ENCODE data around the gene SULT2A1.
"Not testable (repeated sequence)": the region's sequence is repeated elsewhere in the genome, so short reads cannot be mapped to it uniquely, and the experiment has no call there.

Gene SULT2A1, protein sequence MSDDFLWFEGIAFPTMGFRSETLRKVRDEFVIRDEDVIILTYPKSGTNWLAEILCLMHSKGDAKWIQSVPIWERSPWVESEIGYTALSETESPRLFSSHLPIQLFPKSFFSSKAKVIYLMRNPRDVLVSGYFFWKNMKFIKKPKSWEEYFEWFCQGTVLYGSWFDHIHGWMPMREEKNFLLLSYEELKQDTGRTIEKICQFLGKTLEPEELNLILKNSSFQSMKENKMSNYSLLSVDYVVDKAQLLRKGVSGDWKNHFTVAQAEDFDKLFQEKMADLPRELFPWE

GRCh38 chr19:47886010-47886559, at the start of gene SULT2A1:
TSS of gene SULT2A1 (minus strand) at chr19:47886315. CDS start at chr19:47886257, 58 bp downstream.
- no peak for DNase-seq (ENCODE audit: low read depth in 2 of 2)

- DNase-seq (ENCODE audit: low read depth in 2 of 2), result not testable (repeated sequence)
Measured at GRCh38 chr19:47928581-47928980, 42.5 kb upstream of the SULT2A1 start.

GRCh38 chr19:47920107-47920506, 34.0 kb upstream of the SULT2A1 start:
- not testable (repeated sequence) for DNase-seq (ENCODE audit: low read depth in 2 of 2)

DNA sequence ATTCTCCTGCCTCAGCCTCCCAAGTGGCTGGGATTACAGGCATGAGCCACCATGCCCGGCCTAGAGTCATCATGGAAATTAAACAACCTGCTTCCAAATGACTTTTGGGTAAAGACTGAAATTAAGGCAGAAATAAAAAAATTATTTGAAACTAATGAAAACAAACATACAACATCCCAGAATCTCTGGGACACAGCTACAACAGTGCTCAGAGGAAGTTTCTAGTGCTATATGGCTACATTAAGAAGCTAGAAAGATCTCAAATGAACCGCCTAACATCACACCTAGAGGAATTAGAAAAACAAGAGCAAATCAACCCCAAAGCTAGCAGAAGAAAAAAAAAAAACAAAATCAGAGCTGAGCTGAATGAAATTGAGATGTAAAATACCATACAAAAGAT, 24.1 kb upstream of the SULT2A1 start:
- not testable (repeated sequence) for DNase-seq (ENCODE audit: low read depth in 2 of 2)

DNA sequence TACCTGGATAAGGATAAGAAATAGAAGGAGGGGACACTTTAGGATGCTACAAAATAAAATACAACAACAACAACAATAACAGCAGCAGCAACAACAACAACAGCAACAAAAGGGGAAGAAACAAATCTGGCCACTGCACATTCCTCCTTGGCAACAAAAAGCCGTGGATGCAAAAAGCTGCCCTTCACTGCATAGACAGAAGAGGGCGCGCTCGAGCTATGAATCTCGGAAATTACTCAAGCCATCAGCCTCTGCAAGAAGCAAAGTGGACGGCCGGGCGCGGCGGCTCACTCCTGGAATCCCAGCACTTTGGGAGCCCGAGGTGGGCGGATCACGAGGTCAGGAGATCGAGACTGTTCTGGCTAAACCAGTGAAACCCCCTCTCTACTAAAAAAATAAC, 23.2 kb upstream of the SULT2A1 start:
- peak; percentile 35 to 62 for DNase-seq (ENCODE audit: low read depth in 2 of 2)

GRCh38 chr19:47901370-47901769, 15.3 kb upstream of the SULT2A1 start:
- DNase-seq (ENCODE audit: low read depth in 2 of 2), result no peak

DNA sequence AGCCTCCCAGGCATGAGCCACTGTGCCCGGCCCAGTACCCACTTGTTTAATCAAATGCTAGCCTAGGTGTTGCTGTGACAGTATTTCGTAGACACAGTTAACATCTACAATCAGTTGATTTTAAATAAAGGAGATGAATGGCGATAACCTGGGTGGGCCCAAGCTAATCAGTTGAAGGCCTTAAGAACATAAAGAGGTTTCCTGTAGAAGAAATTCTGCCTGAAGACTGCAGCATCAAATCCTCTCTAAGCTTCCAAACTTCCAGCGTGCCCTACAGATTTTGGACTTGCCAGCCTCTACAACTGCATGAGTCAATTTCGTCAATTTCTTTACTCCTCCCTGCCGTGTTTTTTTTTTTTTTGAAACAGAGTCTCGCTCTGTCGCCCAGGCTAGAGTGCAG, 13.2 kb upstream of the SULT2A1 start:
- DNase-seq (ENCODE audit: low read depth in 2 of 2), result no peak

- no peak for DNase-seq (ENCODE audit: low read depth in 2 of 2)
Measured at GRCh38 chr19:47897861-47898260, 11.7 kb upstream of the SULT2A1 start.

- DNase-seq (ENCODE audit: low read depth in 2 of 2), result no peak
Measured at GRCh38 chr19:47896773-47897172, 10.7 kb upstream of the SULT2A1 start.

DNA sequence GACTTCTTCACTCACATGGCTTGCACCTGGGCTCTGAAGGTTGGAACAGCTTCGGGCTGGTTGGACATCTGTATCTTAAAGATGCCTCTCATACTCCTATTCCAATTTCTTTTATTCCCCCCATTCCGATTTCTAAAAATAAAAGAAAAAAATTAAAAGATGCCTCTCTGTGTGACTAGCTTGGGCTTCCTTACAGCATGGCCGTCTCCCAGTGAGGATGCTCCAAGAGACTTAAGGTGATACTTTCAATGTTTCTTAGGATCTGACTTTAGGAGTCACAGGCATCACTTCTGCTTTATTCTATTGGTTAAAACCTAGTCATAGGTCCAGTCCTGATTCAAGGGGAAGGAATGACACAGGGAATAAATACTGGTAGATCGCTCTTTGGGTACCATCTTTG, 9.9 kb upstream of the SULT2A1 start:
- no peak for DNase-seq (ENCODE audit: low read depth in 2 of 2)

- DNase-seq (ENCODE audit: low read depth in 2 of 2), result no peak
Measured at GRCh38 chr19:47895165-47895782, 9.2 kb upstream of the SULT2A1 start.

GRCh38 chr19:47891923-47892666, 6.0 kb upstream of the SULT2A1 start:
- no peak for DNase-seq (ENCODE audit: low read depth in 2 of 2)

DNA sequence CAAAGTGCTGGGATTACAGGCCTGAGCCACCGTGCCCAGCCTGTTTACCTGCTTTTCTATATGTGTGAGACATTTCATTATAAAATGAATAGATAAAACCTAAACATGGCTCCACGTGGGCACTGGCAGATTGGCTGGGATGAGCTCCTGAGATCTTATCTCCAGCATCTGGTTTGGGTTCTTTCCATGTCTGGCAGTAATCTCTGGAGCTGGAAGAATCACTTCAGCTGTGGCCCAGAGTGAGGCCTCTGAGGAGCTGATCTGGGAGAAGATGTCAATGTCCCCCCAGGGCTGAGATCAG, 5.5 kb upstream of the SULT2A1 start:
- no peak for DNase-seq (ENCODE audit: low read depth in 2 of 2)

DNA sequence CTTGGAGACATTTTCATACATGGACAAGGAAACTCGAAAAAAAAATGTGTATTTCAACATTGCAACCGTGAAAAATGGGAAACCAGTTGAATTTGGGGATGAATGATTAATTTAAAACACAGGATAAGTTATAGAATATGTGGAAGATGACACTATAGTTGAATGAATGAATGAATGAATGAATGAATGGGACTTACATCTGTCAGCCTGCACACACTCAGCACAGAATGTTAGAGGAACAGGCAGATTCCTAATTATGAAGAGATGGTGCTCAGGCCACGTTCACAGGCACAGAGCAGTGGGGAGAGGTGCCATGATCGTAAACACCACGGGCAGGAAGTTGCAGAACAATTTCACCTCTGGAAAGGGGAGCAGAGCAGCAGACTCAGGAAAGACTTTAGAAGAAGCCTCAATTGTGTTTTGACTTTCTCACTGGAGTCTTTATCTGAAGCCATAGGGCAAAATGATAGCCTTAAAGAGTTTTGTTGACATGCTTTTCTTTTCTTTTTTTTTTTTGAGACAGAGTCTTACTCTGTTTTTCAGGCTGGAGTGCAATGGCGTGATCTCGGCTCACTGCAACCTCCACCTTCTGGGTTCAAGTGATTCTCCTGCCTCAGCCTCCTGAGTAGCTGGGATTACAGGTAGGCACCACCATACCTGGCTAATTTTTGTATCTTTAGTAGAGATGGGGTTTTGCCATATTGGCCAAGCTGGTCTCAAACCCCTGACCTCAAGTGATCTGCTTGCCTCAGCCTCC, 4.9 kb upstream of the SULT2A1 start:
- DNase-seq (ENCODE audit: low read depth in 2 of 2), result no peak

DNA sequence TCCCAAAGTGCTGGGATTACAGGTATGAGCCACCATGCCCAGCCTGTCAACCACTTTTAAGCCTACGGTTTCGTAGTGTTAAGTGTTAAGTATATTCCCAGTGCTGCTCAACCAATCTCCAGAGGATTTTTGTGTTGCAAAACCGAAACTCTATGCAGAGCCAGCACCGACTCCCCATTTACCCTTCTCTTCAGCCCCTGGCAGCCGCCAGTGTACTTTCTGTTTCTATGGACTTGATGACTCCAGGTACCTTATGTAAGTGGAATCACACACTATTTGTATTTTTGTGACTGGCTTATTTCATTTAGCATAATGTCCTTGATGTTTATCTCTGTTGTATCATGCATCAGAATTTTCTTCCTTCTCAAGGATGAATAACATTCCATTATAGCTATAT, 1.1 kb downstream of the SULT2A1 start:
- no peak for DNase-seq (ENCODE audit: low read depth in 2 of 2)

DNA sequence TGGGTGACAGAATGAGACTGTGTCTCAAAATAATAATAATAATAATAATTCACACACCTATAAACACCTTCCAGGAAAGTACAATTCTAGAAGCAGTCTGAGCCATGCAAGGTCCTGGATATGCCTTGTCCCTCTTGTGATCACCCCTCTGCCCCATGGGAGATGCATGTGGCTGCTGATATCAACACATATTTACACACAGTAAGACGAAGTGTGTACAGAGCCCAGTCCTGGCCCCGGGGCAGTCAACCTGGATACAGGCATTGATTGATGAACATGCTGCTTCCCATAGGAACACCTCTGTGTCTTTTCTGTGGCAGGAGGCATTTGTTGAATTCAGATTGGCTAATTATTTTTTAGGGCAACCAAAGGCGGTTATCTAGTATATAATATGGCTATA, 3.2 kb downstream of the SULT2A1 start:
- DNase-seq (ENCODE audit: low read depth in 2 of 2), result no peak

GRCh38 chr19:47881757-47882156, 4.4 kb downstream of the SULT2A1 start:
- DNase-seq (ENCODE audit: low read depth in 2 of 2), result no peak

GRCh38 chr19:47879385-47879784, 6.7 kb downstream of the SULT2A1 start:
- not testable (repeated sequence) for DNase-seq (ENCODE audit: low read depth in 2 of 2)

- no peak for DNase-seq (ENCODE audit: low read depth in 2 of 2)
Measured at GRCh38 chr19:47878906-47879305, 7.2 kb downstream of the SULT2A1 start.

- DNase-seq (ENCODE audit: low read depth in 2 of 2), result no peak
Measured at GRCh38 chr19:47865166-47865565, 20.9 kb downstream of the SULT2A1 start.

DNA sequence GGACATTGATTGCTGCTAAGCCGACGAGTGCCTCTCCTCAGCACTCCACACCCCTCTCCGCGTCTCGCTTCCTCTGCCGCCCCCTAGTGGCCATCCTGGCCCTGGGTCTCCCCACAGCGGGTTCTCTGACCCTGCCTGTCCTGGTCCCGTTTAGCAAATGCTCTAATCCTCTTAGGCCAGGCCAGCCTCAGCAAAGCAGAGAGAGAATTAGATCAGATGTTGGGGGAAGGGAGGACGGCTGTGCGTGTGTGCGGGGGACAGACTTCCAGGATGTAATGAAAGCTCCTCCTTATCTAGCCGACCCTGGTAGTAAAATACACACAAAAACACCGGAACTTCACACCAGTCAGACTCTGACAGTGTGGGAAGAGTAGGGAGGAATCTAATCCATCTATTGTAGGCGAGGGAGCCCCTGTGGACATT, 22.6 kb downstream of the SULT2A1 start:
- peak; percentile 88 to 89 for DNase-seq (ENCODE audit: low read depth in 2 of 2)

DNA sequence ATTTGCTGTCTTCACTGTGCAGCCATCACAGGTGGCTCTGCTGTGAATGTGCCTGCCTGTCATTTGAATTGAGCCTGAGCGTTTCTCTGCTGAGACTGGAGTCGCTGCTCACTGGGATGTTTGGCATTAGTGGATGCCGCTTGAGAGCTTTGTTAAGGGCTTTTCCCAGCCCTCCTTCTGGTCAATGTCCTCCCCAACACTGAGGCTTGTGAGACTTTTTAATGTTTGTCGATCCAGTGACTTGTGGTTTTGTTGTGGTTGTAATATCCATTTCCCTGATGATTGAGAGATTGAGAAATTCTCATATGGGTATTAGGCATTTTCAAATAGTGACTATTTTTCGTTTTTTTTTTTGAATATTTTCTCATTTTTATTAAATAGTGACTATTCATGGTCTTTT, 24.5 kb downstream of the SULT2A1 start:
- no peak for DNase-seq (ENCODE audit: low read depth in 2 of 2)

Measured in activated CD4-positive, alpha-beta T cell treated with anti-CD3 and anti-CD28 coated beads for 24 hours (primary cell).